ENCODE data around the gene CSNK1D. TPM values are rescaled to one million over a fixed set of nuclear protein-coding genes. Genes with fewer than 3 reads are reported as not detected.

Gene CSNK1D
- total RNA-seq, 1 experiment from 2014 or later, result 33.7 TPM

DNA sequence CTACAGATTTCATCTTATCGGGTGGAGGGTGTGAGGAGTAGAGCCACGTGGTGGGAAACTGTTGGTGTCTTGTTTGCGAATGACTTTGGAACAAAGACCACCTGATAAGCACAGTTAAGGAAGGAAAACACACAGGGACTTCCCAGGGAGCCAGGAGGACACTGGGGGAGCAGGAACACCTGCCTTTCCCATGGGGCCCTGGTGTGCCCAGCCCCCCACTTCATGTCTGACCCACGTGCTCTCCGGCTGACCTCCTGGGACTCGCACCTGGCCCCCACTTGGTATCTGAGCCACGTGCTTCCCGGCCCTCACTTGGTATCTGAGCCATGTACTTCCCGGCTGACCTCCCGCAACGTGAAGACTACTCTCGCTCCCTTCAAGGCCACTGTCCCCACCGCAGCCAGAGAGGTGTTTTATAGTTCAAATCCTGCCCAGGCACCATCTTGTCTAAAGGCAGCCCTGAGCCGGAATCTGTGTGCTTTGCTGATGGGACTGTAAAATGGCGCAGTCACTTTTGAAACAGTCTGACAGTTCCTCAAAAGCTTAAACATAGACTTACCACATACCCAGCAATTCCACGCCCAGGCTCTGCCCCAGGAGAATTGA is 5.4 kb upstream of the CSNK1D start:
- no peak for DNase-seq (ENCODE audit: low read depth in 1 of 2, low spot score in 2 of 2)
- Histone ChIP-seq H3K4me1 (replicated peaks) (peaks cover 42% of the 10 kb centered on the region), H3K4me3 (no peak overlapping the region), H3K27ac (no peak overlapping the region), H3K36me3 (no peaks in the 10 kb centered on the region), H3K27me3 (replicated peaks) (no peaks in the 10 kb centered on the region), H3K9me3 (replicated peaks) (no peaks in the 10 kb centered on the region)

DNA sequence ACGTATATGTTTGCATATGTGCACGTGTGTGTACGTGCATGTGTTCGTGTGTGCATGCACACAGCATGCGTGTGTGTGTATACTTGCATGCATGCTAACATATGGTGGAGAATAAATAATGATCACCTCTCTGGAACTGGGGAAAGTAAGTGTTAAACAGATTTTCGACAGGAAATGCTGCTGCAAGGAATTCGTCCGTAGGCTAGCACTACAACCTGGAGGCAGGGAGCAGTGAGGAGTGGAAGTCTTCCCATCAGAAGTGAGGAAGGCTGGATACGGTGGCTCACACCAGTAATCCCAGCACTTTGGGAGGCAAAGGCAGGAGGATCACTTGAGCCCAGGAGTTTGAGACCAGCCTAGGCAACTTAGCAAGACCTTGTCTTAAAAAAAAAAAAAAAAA is 4.8 kb upstream of the CSNK1D start:
- DNase-seq (ENCODE audit: low read depth in 1 of 2, low spot score in 2 of 2), result no peak
- no peaks in the 10 kb centered on the region for H3K27me3 ChIP-seq (replicated peaks)
- H3K4me3 ChIP-seq, result no peak overlapping the region
- H3K27ac ChIP-seq, result no peak overlapping the region
- H3K4me1 ChIP-seq (replicated peaks), result peaks cover 39% of the 10 kb centered on the region
- H3K36me3 ChIP-seq, result peaks cover under 1% of the 10 kb centered on the region
- no peaks in the 10 kb centered on the region for H3K9me3 ChIP-seq (replicated peaks)

DNA sequence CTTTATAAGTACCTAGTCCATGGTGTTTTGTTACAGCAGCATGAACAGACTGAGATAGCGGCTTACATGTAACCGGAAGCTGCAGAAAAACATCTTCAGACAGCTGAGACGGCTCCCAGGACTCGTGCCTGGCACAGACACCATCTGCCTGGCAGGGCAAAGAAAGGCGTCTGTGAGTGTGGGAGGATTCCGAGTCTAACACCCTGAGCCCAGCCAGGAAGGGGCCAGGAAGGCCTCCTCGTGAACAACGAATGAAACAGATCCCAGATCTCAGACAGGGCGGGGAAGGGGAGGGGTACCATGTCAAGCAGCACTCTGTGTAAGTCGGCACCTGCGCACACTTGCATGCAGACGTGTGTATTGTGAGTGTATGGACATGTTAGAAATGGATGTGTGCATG is 4.4 kb upstream of the CSNK1D start:
- no peaks in the 10 kb centered on the region for H3K9me3 ChIP-seq (replicated peaks)
- H3K27me3 ChIP-seq (replicated peaks), result no peaks in the 10 kb centered on the region
- DNase-seq (ENCODE audit: low read depth in 1 of 2, low spot score in 2 of 2), result no peak
- no peak overlapping the region for H3K4me3 ChIP-seq
- H3K27ac ChIP-seq, result no peak overlapping the region
- peaks cover 4% of the 10 kb centered on the region for H3K36me3 ChIP-seq
- peaks cover 34% of the 10 kb centered on the region for H3K4me1 ChIP-seq (replicated peaks)

DNA sequence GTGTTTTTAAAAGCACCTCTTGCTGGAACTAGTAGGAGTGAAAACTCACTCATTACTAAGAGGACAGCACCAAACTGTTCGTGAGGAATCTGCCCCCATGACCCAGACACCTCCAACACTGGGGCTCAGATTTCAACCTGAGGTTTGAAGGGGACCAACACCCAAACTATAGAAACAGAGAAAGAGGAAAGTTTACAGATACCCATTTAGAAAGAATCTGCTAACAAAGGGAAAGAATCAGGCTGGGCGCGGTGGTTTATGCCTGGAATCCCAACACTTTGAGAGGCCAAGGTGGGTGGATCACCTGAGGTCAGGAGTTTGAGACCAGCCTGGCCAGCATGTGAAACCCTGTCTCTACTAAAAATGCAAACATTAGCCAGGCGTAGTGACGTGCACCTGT is 3.4 kb upstream of the CSNK1D start:
- DNase-seq (ENCODE audit: low read depth in 1 of 2, low spot score in 2 of 2), result no peak
- Histone ChIP-seq H3K4me3 (no peak overlapping the region), H3K27me3 (replicated peaks) (no peaks in the 10 kb centered on the region), H3K4me1 (replicated peaks) (peaks cover 31% of the 10 kb centered on the region), H3K9me3 (replicated peaks) (no peaks in the 10 kb centered on the region), H3K27ac (no peak overlapping the region), H3K36me3 (peaks cover 10% of the 10 kb centered on the region)

DNA sequence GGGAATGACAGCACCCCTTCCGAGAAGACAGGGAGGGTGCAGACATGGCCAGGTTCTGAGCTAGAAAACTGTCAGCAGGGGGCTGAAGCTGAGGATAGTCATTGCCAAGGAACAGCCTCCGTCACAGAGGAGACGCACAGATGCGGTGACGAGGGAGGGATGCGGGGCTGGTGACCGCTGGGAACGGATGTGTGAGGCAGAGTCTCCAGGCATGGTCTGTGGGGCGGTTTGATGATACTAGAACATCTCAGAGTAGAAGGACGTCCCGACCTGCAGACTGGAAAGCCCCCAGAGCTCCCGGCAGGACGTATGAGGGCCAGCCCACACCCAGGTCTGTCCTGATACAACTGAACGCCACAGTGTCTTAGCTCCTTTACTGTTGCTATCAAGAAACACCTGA is 1.8 kb upstream of the CSNK1D start:
- H3K9me3 ChIP-seq (replicated peaks), result no peaks in the 10 kb centered on the region
- H3K27me3 ChIP-seq (replicated peaks), result no peaks in the 10 kb centered on the region
- no peak for DNase-seq (ENCODE audit: low read depth in 1 of 2, low spot score in 2 of 2)
- H3K27ac ChIP-seq, result no peak overlapping the region
- H3K4me1 ChIP-seq (replicated peaks), result peaks cover 22% of the 10 kb centered on the region
- H3K36me3 ChIP-seq, result peaks cover 26% of the 10 kb centered on the region
- H3K4me3 ChIP-seq, result no peak overlapping the region

DNA sequence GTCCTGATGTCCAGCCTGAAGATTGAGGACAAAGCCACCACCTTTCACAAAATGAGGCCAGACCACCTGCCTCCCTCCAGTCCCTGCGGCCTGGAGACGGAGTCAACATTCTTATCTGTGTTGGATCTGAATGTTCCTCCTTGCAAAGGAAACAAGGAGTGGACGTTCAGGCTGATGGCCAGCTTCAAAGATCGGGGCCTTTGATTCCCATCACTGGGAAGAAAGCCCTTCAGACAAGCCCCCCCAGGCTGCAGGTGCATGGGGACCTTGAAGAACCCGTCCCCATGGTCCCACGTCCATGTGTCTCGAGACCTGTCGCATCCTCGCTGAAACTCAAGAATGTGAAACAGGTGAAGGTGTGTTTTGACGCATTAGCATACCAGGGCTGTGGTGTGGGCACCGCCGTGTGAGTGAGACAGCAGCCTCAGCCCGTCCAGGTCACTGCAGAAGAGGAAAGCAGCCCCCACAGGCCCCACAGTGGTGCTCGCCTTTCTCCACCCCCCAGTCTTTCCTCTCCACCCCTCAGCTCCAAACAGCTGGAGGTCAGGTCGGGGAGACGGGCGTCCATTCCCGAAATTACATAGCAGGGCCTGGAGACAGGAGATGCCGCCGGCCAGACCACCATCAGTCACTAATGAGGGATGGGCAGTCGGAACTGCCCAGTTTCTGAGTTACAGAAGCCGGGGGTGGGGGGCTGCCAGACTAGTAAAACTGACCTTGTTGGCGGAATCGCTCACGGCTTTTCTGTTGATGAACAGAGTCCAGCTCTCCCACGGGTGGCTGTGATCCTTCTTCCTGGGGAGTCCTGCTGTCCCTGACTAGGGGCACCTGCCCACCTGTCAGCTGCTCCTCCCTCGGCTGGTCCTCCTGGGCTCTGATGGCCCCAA is 877 bp upstream of the CSNK1D start:
- DNase-seq (ENCODE audit: low read depth in 1 of 2, low spot score in 2 of 2), result no peak
- H3K4me1 ChIP-seq (replicated peaks), result peaks cover 21% of the 10 kb centered on the region
- no peaks in the 10 kb centered on the region for H3K9me3 ChIP-seq (replicated peaks)
- H3K27me3 ChIP-seq (replicated peaks), result no peaks in the 10 kb centered on the region
- H3K36me3 ChIP-seq, result peaks cover 36% of the 10 kb centered on the region
- peak overlapping the region; percentile 73 for H3K4me3 ChIP-seq
- no peak overlapping the region for H3K27ac ChIP-seq

DNA sequence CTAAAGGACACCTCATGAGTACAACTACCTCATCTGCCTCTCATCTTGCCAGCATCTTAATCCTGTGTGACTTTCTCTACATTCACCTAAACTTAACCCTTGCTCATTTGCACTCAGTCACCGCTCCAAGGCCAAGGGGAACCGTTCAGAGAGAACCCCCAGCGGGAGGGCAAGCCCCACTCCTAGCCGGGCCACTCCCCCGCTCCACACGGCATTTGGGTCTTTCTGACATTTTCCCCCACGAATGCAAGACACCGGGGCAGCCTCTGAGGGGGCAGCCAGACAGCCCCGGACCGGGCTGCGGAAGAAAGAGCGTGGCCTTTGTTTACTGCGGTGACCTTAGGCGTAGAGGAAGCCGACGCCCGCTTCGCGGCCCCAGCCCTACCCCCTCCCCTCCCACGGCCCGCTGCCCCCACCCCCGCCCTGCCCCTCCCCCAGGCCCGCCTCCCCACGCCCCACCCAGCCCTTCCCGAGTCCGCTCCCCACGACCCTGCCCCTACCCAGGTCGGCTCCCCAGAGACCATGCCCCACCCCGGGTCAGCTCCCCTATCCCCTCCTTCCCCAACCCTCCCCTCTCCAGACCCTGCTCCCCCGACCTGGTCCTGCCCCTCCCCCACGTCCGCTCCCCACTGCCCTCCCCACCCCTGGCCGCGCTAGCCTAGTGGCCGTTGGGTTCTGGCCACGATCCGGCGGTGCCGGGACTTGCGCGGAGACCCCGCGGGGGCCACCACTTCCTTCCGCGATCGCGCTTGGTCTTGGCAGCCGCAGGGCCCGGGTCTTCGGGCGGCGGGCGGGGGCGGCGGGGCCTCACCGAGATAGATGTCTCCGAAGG is 789 bp downstream of the CSNK1D start:
- Histone ChIP-seq H3K4me1 (replicated peaks) (peaks cover 32% of the 10 kb centered on the region), H3K27me3 (replicated peaks) (no peaks in the 10 kb centered on the region), H3K9me3 (replicated peaks) (no peaks in the 10 kb centered on the region), H3K4me3 (peak overlapping the region; percentile 73), H3K27ac (peak overlapping the region; percentile 98), H3K36me3 (peaks cover 53% of the 10 kb centered on the region)
- DNase-seq (ENCODE audit: low read depth in 1 of 2, low spot score in 2 of 2), result peak in 1 of 2 experiments; percentile 49

DNA sequence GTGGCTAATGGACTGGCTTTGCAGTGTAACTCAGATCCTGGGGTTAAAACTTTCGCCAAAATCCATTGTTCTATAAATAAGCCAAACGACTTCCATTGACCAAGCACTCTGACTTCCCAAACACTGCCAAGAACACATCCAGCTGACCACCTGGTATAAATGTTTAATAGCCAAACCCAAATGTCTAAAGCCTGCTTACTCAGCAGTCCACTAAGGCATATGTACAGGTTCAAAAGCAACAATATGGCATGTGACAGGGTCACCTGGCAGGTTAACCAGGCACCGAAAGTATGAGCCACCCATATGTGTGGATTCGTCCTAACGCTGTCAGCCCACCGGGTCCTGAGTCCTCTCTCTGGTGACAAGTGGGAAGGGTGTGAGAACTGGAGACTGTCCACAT is 2.1 kb downstream of the CSNK1D start:
- Histone ChIP-seq H3K4me3 (no peak overlapping the region; the same call in 1 of the 2 replicates), H3K27ac (no peak overlapping the region), H3K36me3 (peaks cover 63% of the 10 kb centered on the region), H3K9me3 (replicated peaks) (no peaks in the 10 kb centered on the region), H3K4me1 (replicated peaks) (peaks cover 41% of the 10 kb centered on the region), H3K27me3 (replicated peaks) (no peaks in the 10 kb centered on the region)
- DNase-seq (ENCODE audit: low read depth in 1 of 2, low spot score in 2 of 2), result no peak

DNA sequence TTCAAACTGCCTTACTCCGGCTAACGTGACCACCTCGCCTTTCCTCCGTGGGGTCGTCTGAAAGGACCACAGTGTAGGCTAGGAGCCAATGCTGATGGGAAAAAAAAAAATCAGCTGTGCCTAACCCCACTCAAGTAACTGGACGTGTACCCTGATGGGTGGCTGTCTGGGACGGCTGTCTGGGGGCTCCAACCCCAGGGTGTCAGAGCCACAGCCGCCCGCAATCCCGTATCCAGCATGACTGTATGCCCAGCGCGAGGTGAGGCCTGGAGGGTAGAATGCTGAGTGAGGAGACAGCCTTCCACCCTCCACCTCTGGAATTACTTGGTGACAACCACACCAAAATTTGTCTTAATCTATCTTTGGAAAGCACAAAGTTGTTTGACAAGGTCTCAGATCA is 2.8 kb downstream of the CSNK1D start:
- peaks cover 41% of the 10 kb centered on the region for H3K4me1 ChIP-seq (replicated peaks)
- peaks cover 70% of the 10 kb centered on the region for H3K36me3 ChIP-seq
- H3K27ac ChIP-seq, result no peak overlapping the region
- H3K9me3 ChIP-seq (replicated peaks), result no peaks in the 10 kb centered on the region
- DNase-seq (ENCODE audit: low read depth in 1 of 2, low spot score in 2 of 2), result no peak
- H3K4me3 ChIP-seq, result no peak overlapping the region
- H3K27me3 ChIP-seq (replicated peaks), result no peaks in the 10 kb centered on the region

DNA sequence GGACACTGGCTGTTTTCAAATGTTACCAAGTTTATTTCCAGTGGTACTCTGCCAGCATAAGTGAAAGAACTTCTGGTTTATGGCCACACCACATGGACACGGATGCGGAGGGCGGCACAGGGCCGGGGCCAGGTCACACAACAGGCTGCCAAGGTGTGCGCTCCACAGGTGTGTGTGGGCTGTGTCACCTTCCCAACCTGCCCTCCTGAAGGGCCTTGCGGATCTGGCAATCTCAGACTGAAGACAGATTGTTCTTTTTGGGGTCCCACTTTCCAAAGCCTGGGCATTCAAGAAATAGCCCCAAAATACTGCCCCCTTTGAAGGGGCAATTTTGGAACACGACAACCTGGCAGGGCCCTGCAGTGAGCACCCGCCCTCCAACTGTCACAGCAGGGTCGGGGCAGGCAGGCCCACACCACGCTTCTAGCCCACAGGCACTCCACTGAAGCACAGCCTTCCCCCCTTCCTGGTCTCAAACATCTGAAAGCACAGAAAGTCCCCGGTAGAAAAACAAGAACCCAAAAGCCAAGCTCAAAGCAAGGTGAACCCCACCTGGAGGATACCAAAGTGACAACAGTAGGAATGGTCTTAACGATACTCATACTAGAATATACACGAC is 3.5 kb downstream of the CSNK1D start:
- peaks cover 41% of the 10 kb centered on the region for H3K4me1 ChIP-seq (replicated peaks)

DNA sequence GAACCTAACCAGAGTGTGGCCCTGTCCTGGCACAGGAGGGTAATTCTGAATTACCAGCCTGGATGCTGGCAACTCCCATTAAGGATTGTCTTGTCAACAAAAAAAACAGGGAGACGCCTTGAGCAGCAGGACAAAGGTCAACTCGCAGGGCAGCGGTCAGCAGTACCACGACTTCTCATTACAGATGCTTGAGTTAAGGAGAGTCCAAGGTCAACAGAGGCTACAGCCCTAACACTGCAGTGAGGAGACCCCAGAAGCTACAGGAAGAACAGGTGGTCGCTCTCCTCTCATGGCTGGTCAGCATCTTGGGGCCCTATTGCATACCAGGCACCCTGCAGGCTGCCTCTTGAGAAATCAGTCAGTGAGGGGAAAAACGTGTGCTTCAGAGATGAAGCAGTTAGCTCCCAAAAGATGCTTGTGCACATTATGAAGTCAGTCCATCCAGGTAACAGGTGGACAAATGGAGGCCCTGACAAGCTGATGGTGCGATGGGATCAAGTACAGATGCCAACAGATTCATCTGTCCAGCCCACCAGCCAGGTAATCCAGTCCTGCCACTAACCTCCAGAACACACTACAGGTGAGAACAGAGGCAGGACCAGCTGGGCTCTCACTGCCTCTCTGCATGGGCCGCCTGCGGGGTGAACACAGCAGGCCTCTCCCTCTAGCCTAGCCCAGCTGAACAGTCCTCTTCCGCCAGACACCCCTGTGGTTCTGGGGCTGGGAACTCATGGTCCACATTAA is 4.2 kb downstream of the CSNK1D start:
- no peaks in the 10 kb centered on the region for H3K9me3 ChIP-seq (replicated peaks)
- no peak for DNase-seq (ENCODE audit: low read depth in 1 of 2, low spot score in 2 of 2)
- no peak overlapping the region for H3K4me3 ChIP-seq
- no peaks in the 10 kb centered on the region for H3K27me3 ChIP-seq (replicated peaks)
- H3K36me3 ChIP-seq, result peaks cover 83% of the 10 kb centered on the region
- peaks cover 40% of the 10 kb centered on the region for H3K4me1 ChIP-seq (replicated peaks)
- no peak overlapping the region for H3K27ac ChIP-seq

More for the DNA sequence above, 3.5 kb downstream of the CSNK1D start:
- Histone ChIP-seq H3K9me3 (replicated peaks) (no peaks in the 10 kb centered on the region), H3K4me3 (no peak overlapping the region), H3K27ac (no peak overlapping the region), H3K27me3 (replicated peaks) (no peaks in the 10 kb centered on the region), H3K36me3 (peaks cover 77% of the 10 kb centered on the region)
- no peak for DNase-seq (ENCODE audit: low read depth in 1 of 2, low spot score in 2 of 2)

DNA sequence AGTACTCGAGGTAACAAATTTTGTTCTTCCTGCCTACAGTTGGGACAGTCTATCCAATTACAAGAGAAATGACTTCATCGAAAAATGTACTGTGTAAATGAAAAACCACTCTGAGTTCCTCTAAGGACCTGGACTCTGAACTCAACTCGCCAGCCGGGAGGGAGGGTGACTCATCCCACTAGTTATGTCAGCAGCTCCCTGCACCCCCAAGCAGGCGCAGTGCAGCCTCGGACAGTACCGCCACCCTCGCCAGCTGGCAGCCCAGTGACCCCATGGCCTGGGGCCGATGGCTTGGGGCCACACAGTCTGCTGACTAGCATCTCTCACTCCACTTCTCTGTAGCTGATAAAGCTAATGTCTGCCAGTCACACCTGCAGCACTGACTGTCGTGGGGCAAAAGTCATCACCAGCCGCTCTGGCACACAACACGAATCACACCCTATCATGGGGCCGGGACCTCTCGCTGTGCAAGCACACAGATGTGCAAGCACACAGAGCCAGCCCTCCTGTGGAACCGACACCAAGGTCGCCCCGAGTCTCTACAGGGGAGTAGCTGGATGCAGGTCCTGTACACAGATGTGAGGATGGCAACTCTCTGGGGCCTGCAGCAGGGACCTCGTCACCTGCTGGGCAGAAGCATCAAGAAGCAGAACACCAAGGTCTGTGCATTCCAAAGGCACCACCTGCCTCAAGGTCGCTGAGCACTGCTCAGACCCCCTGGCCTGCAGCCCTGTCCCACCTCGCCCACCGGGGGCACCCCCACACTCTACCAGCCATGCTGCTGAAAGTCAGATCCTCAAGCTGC is 5.7 kb downstream of the CSNK1D start:
- peak; percentile 89 to 96 for DNase-seq (ENCODE audit: low read depth in 1 of 2, low spot score in 2 of 2)
- H3K36me3 ChIP-seq, result peaks cover 95% of the 10 kb centered on the region
- peaks cover 33% of the 10 kb centered on the region for H3K4me1 ChIP-seq (replicated peaks)
- H3K27me3 ChIP-seq (replicated peaks), result no peaks in the 10 kb centered on the region
- H3K4me3 ChIP-seq, result no peak overlapping the region
- peak overlapping the region; percentile 72 for H3K27ac ChIP-seq
- H3K9me3 ChIP-seq (replicated peaks), result no peaks in the 10 kb centered on the region

All from SJSA1 (cell line).